ENCODE results near the gene ZNF469.

Gene ZNF469

GRCh38 chr16:88382491-88383400 is at the start of gene ZNF469:
TSS of gene ZNF469 (plus strand) at chr16:88382959. CDS start at chr16:88427471, 44,512 bp downstream.
- no peak for DNase-seq (ENCODE audit: low read depth in 2 of 2, low spot score in 1 of 2)

- DNase-seq (ENCODE audit: low read depth in 2 of 2, low spot score in 1 of 2): no peak
These were observed 48.6 kb upstream of the ZNF469 start for GRCh38 chr16:88333848-88334777.

- DNase-seq (ENCODE audit: low read depth in 2 of 2, low spot score in 1 of 2): no peak
These were observed 47.7 kb upstream of the ZNF469 start for GRCh38 chr16:88334778-88335720.

- DNase-seq (ENCODE audit: low read depth in 2 of 2, low spot score in 1 of 2): no peak
These were observed 45.7 kb upstream of the ZNF469 start for GRCh38 chr16:88337021-88337420.

GRCh38 chr16:88337538-88337937 is 45.2 kb upstream of the ZNF469 start:
- no peak for DNase-seq (ENCODE audit: low read depth in 2 of 2, low spot score in 1 of 2)

- no peak for DNase-seq (ENCODE audit: low read depth in 2 of 2, low spot score in 1 of 2)
These were observed 44.6 kb upstream of the ZNF469 start for GRCh38 chr16:88338111-88338510.

GRCh38 chr16:88338896-88339295 is 43.9 kb upstream of the ZNF469 start:
- no peak for DNase-seq (ENCODE audit: low read depth in 2 of 2, low spot score in 1 of 2)

GRCh38 chr16:88339930-88340754 is 42.6 kb upstream of the ZNF469 start:
- DNase-seq (ENCODE audit: low read depth in 2 of 2, low spot score in 1 of 2): no peak

- DNase-seq (ENCODE audit: low read depth in 2 of 2, low spot score in 1 of 2): no peak
These were observed 42.0 kb upstream of the ZNF469 start for GRCh38 chr16:88340755-88341150.

GRCh38 chr16:88341551-88342290 is 41.0 kb upstream of the ZNF469 start:
- DNase-seq (ENCODE audit: low read depth in 2 of 2, low spot score in 1 of 2): no peak

- DNase-seq (ENCODE audit: low read depth in 2 of 2, low spot score in 1 of 2): no peak
These were observed 40.3 kb upstream of the ZNF469 start for GRCh38 chr16:88342491-88342890.

GRCh38 chr16:88343271-88343791 is 39.4 kb upstream of the ZNF469 start:
- DNase-seq (ENCODE audit: low read depth in 2 of 2, low spot score in 1 of 2): no peak

- no peak for DNase-seq (ENCODE audit: low read depth in 2 of 2, low spot score in 1 of 2)
These were observed 38.2 kb upstream of the ZNF469 start for GRCh38 chr16:88344411-88345030.

- DNase-seq (ENCODE audit: low read depth in 2 of 2, low spot score in 1 of 2): no peak
These were observed 37.6 kb upstream of the ZNF469 start for GRCh38 chr16:88345031-88345720.

GRCh38 chr16:88345721-88346560 is 36.8 kb upstream of the ZNF469 start:
- no peak for DNase-seq (ENCODE audit: low read depth in 2 of 2, low spot score in 1 of 2)

- DNase-seq (ENCODE audit: low read depth in 2 of 2, low spot score in 1 of 2): no peak
These were observed 35.9 kb upstream of the ZNF469 start for GRCh38 chr16:88346680-88347505.

All from stimulated activated CD8-positive, alpha-beta memory T cell treated with anti-CD3 and anti-CD28 coated beads, Interleukin-4, amount 100 ng/mL, for 1 hour (primary cell).